NT2/D1 (cell line): ENCODE results near the gene PRR3.
"Not testable (repeated sequence)": the region's sequence is repeated elsewhere in the genome, so short reads cannot be mapped to it uniquely, and the experiment has no call there.

Experiments used
- YY1 ChIP-seq: IDR thresholded peaks from 2 replicates; pipeline ENCODE4 v1.6.1; 2011; ENCODE audit not compliant: insufficient read length, insufficient read depth
- ZNF274 ChIP-seq: IDR thresholded peaks from 2 replicates; pipeline ENCODE4 v1.6.1; 2011; ENCODE audit warnings: mild to moderate bottlenecking, low read depth, low read length

GRCh38 chr6:30529349-30529875 lies 27.7 kb upstream of the PRR3 start:
- TF ChIP-seq ZNF274, YY1: not testable (repeated sequence)
